Heart left ventricle (tissue), 16 donors: ENCODE measurements around the gene MSLN. TPM values are rescaled to one million over a fixed set of nuclear protein-coding genes. Genes with fewer than 3 reads are reported as not detected.

Experiments
- ATAC-seq, 4 donors: fragments of 200-7000 bp; cut with Tn5 transposase; one replicate each; pipeline ENCODE4 v1.9.1; 2020 to 2022; ENCODE audit warnings: moderate library complexity in 4 of 4, mild to moderate bottlenecking in 3 of 4, moderate number of reproducible peaks in 1 of 4
- DNase-seq, 5 donors: peaks; one replicate each; pipeline ENCODE4 v3.0.0-alpha.2; 2020
- H3K27ac ChIP-seq, 12 donors: fragments of 200-600 bp; sonication (generic) in 4 of 12; one replicate each; pipeline versions ENCODE4 v1.5.0 to v1.8.0; 2016 to 2022; ENCODE audit warnings: mild to moderate bottlenecking in 2 of 12
- H3K27me3 ChIP-seq, 9 donors: fragments of 200-600 bp; sonication (generic) in 2 of 9; one replicate each; pipeline versions ENCODE4 v1.5.1 to v1.8.0; 2016 to 2022; ENCODE audit warnings: mild to moderate bottlenecking in 3 of 9
- H3K36me3 ChIP-seq, 9 donors: fragments of 200-600 bp; sonication (generic) in 2 of 9; one replicate each; pipeline versions ENCODE4 v1.5.0 to v1.8.0; 2018 to 2022; ENCODE audit warnings: mild to moderate bottlenecking in 2 of 9
- H3K4me1 ChIP-seq, 12 donors: fragments of 200-600 bp; sonication (generic) in 4 of 12; one replicate each; pipeline versions ENCODE4 v1.5.0 to v1.8.0; 2016 to 2022; ENCODE audit warnings: mild to moderate bottlenecking in 3 of 12
- H3K4me3 ChIP-seq, 12 donors: fragments of 200-600 bp; sonication (generic) in 4 of 12; one replicate each; pipeline versions ENCODE4 v1.5.0 to v1.8.0; 2017 to 2022; ENCODE audit warnings: mild to moderate bottlenecking in 9 of 12, moderate library complexity in 4 of 12
- H3K9me3 ChIP-seq, 12 donors: fragments of 200-600 bp; sonication (generic) in 4 of 12; one replicate each; pipeline versions ENCODE4 v1.5.0 to v1.8.0; 2016 to 2022; ENCODE audit warnings: mild to moderate bottlenecking in 1 of 12
- CTCF ChIP-seq, 12 donors: fragments of 200-600 bp; sonication (generic) in 4 of 12; IDR thresholded peaks; one replicate each; pipeline versions ENCODE4 v1.5.0 to v1.8.0; 2018 to 2022; ENCODE audit warnings: antibody characterized with exemption in 12 of 12, mild to moderate bottlenecking in 5 of 12
- POLR2A ChIP-seq, 2 donors: fragments of 450-650 bp; IDR thresholded peaks; one replicate each; pipeline ENCODE4 v1.6.1; 2017; ENCODE audit warnings: antibody characterized with exemption in 2 of 2, mild to moderate bottlenecking in 2 of 2, moderate library complexity in 2 of 2
- WGBS, 4 donors: extraction: QIAGEN DNeasy Blood & Tissue Kit in 2 of 4; methylation state at CpG; one replicate each; pipeline versions ENCODE4 v1.1.5 to v1.1.7; 2013 to 2018; 5-methylcytosine and 5-hydroxymethylcytosine counted together
- intact Hi-C, 10 donors: fragments of 100-400 bp; cut with DNase I; formaldehyde crosslinking; loops; one replicate each; pipeline versions ENCODE4 v1.11.1 to v1.14.2; 2022
- polyA plus RNA-seq, 2 donors: library from polyadenylated mRNA; stranded (reverse); fragments of 200-250 nt; gene quantifications; one replicate each; pipeline ENCODE4 v1.2.3, GENCODE V29; 2013
- total RNA-seq, 9 donors: library from RNA; depleted of rRNA in 2 of 9; stranded (reverse); fragments of >200 nt in 2 of 9; fragmentation: NEBNext Ultra II Directional in 3 of 9; extraction: Animal tissue kit (Norgen Biotek cat#: 25700) in 3 of 9; gene quantifications; one replicate each; pipeline versions ENCODE4 v1.1.0 to v1.2.4, GENCODE V29; 2016 to 2023
- donor health status: ischemic (EF 13 %, LVEDD 7.1; RV severe dilation, severe dysfunction).
- donor health status: healthy with polysubstance abuse.
- donor health status: DM: no; HTN: yes; CAD: no.
- donor health status: DM: no; HTN: no; CAD: no.
- donor health status: ischemic (EF 25% LVEDD 6.9; RV normal size, moderate dysfunction).
- donor health status: ischemic (EF 25% LVEDD 5.7; RV mildly dilated, moderate dysfunction).
- donor health status: healthy.
- donor health status: DM: yes; HTN: yes; CAD: no.
- donor health status: ischemic (EF 35%, LVEDD 5.7; RV mildly dilated, moderate dysfunction).
- donor health status: nonischemic (EF 11% LVEDD 7.7; RV severe dilation, severe dysfunction).
- donor health status: DM: yes; HTN: yes; CAD: no.
- donor health status: PGD.
- donor health status: ischemic (EF 29% LVEDD 5.4; RV normal size, mild dysfunction).
- donor health status: nonischemic (EF 23%, LVEDD 6.1; RV moderate dilation, normal function).

Gene MSLN
- total and polyA plus RNA-seq, 11 donors, result 0.48 to 82.2 (median 0.50) TPM; not detected in 8

- peaks cover 4 to 10% (median 7%) of the 10 kb centered on the region in 12 donors for H3K4me1 ChIP-seq
- 91 to 95% (median 94%) methylated on average over 18 to 25 of the region's 25 CpGs for WGBS, 4 donors
- no peaks in the 10 kb centered on the region for H3K27me3 ChIP-seq
- no peak overlapping the region for H3K4me3 ChIP-seq
- DNase-seq, result peak in 1 of 5 donors; percentile 27
- H3K9me3 ChIP-seq, result no peaks in the 10 kb centered on the region
- TF ChIP-seq POLR2A (IDR thresholded peaks at IDR 0.05), result no peak
- no peak for TF ChIP-seq CTCF (IDR thresholded peaks at IDR 0.05)
- no peak for ATAC-seq
- peaks cover 0 to 78% (median 65%) of the 10 kb centered on the region in 9 donors for H3K36me3 ChIP-seq
- H3K27ac ChIP-seq, result no peak overlapping the region
- intact Hi-C loops, result no loop called here
These were observed 25.3 kb upstream of the MSLN start for GRCh38 chr16:734981-735881.

GRCh38 chr16:735982-736453, 24.5 kb upstream of the MSLN start:
- TF ChIP-seq POLR2A (IDR thresholded peaks at IDR 0.05), result no peak
- TF ChIP-seq CTCF (IDR thresholded peaks at IDR 0.05), result no peak
- Histone ChIP-seq H3K4me1 (peaks cover 4 to 14% (median 9%) of the 10 kb centered on the region in 12 donors), H3K4me3 (no peak overlapping the region), H3K36me3 (peaks cover 0 to 76% (median 65%) of the 10 kb centered on the region in 9 donors), H3K27ac (no peak overlapping the region), H3K9me3 (no peaks in the 10 kb centered on the region), H3K27me3 (no peaks in the 10 kb centered on the region)
- 87 to 93% (median 91%) methylated on average over 13 of the region's 13 CpGs for WGBS, 4 donors
- intact Hi-C loops, result no loop called here
- ATAC-seq, result no peak
- DNase-seq, result no peak

GRCh38 chr16:736936-737481, 23.5 kb upstream of the MSLN start:
- H3K4me1 ChIP-seq, result peaks cover 4 to 18% (median 12%) of the 10 kb centered on the region in 12 donors
- intact Hi-C loops, result no loop called here
- H3K9me3 ChIP-seq, result no peaks in the 10 kb centered on the region
- H3K27ac ChIP-seq, result no peak overlapping the region
- TF ChIP-seq POLR2A (IDR thresholded peaks at IDR 0.05) (no peak), CTCF (IDR thresholded peaks at IDR 0.05) (no peak)
- peaks cover 0 to 67% (median 58%) of the 10 kb centered on the region in 9 donors for H3K36me3 ChIP-seq
- H3K4me3 ChIP-seq, result no peak overlapping the region
- no peak for DNase-seq
- peaks cover 0 to 3% (median 0%) of the 10 kb centered on the region in 9 donors for H3K27me3 ChIP-seq
- ATAC-seq, result no peak
- WGBS, 4 donors, result 95 to 100% (median 96%) methylated on average over 8 to 29 of the region's 29 CpGs
